Ascending aorta (tissue), 2 donors: ENCODE results near the gene TMEM126B. TPM values are rescaled to one million over a fixed set of nuclear protein-coding genes. Genes with fewer than 3 reads are reported as not detected.
A peak's percentile ranks its signal among the peaks of the same experiment; 100 is the strongest.

ENCODE experiments used
- DNase-seq, 2 donors: peaks; one replicate each; pipeline ENCODE4 v3.0.0-alpha.2; 2019; ENCODE audit warnings: low spot score in 2 of 2
- H3K27ac ChIP-seq, 2 donors: fragments of 200-600 bp; sonication (generic); one replicate each; pipeline ENCODE4 v1.5.1; 2016 to 2017; ENCODE audit warnings: mild to moderate bottlenecking in 1 of 2
- H3K27me3 ChIP-seq: fragments of 200-600 bp; sonication (generic); one replicate; pipeline ENCODE4 v1.5.1; 2017
- H3K36me3 ChIP-seq, 2 donors: fragments of 200-600 bp; sonication (generic); one replicate each; pipeline ENCODE4 v1.5.1; 2016
- H3K4me1 ChIP-seq, 2 donors: fragments of 200-600 bp; sonication (generic); one replicate each; pipeline ENCODE4 v1.5.1; 2016 to 2017; ENCODE audit warnings: mild to moderate bottlenecking in 1 of 2
- H3K4me3 ChIP-seq, 2 donors: fragments of 200-600 bp; sonication (generic); one replicate each; pipeline ENCODE4 v1.5.1; 2016 to 2017; ENCODE audit warnings: mild to moderate bottlenecking in 1 of 2
- H3K9me3 ChIP-seq, 2 donors: fragments of 200-600 bp; sonication (generic); one replicate each; pipeline ENCODE4 v1.5.1; 2016
- intact Hi-C: fragments of 100-400 bp; cut with DNase I; formaldehyde crosslinking; loops from one replicate; pipeline ENCODE4 v1.15.1; 2023
- total RNA-seq: library from RNA; depleted of rRNA; stranded (reverse); fragments of >200 nt; gene quantifications from one replicate; pipeline ENCODE4 v1.1.0, GENCODE V29; 2016
- TF ChIP-seq, protein P1 (sequence below), 3 experiments: fragments of 200-600 bp in 2 of 3; fragments of 450-650 bp in 1 of 3; sonication (generic) in 2 of 3; IDR thresholded peaks; one replicate each; pipeline ENCODE4 v1.5.1; 2016 to 2019; ENCODE audit warnings: antibody characterized with exemption in 3 of 3, mild to moderate bottlenecking in 1 of 3, moderate library complexity in 1 of 3

TMEM126B gene
- 76.4 TPM for total RNA-seq

GRCh38 chr11:85627998-85628770 is at the start of gene TMEM126B:
Gene TMEM126B (plus strand): TSS chr11:85628593. CDS start chr11:85628608, 15 bp downstream.
- peak; percentile 94 to 99 for DNase-seq
- Histone ChIP-seq H3K9me3 (no peaks in the 10 kb centered on the region), H3K36me3 (peaks cover 0 to 6% of the 10 kb centered on the region in 2 donors), H3K4me3 (peak within 1 kb of the TSS; percentile 51 to 88), H3K27me3 (no peaks in the 10 kb centered on the region), H3K4me1 (peaks cover 0 to 6% of the 10 kb centered on the region in 2 donors), H3K27ac (peak within 1 kb of the TSS; percentile 92 to 97)
- TF ChIP-seq, protein P1, sequence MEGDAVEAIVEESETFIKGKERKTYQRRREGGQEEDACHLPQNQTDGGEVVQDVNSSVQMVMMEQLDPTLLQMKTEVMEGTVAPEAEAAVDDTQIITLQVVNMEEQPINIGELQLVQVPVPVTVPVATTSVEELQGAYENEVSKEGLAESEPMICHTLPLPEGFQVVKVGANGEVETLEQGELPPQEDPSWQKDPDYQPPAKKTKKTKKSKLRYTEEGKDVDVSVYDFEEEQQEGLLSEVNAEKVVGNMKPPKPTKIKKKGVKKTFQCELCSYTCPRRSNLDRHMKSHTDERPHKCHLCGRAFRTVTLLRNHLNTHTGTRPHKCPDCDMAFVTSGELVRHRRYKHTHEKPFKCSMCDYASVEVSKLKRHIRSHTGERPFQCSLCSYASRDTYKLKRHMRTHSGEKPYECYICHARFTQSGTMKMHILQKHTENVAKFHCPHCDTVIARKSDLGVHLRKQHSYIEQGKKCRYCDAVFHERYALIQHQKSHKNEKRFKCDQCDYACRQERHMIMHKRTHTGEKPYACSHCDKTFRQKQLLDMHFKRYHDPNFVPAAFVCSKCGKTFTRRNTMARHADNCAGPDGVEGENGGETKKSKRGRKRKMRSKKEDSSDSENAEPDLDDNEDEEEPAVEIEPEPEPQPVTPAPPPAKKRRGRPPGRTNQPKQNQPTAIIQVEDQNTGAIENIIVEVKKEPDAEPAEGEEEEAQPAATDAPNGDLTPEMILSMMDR (IDR thresholded peaks at IDR 0.05), result no peak
- intact Hi-C loops, result loop anchor here (1.0 to 10.0 kb wide), 3 partner anchors 19 to 617 kb away; partner anchors contain the start of genes EED and TMEM126A

DNA sequence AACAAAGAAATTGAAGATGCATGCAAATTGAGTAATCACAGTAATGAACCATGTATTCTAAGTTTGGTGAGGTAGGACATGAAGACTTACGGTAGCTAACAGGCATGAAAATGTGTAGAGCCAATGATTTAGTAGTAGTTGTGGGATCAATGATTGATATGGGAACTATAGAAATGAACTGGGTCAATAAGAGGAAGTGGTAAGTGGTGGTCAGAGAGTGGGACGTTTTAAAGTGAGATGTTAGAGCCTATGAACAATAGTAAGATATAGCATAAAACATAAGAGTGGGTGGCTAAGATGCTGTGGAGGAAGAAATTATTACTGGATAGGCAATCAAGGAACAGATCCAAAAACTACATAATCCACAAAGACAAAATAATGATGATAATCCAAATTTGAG is 46.3 kb upstream of the TMEM126B start:
- intact Hi-C loops, result no loop called here
- no peak overlapping the region for H3K4me3 ChIP-seq
- H3K4me1 ChIP-seq, result no peaks in the 10 kb centered on the region
- H3K27me3 ChIP-seq, result no peaks in the 10 kb centered on the region
- no peak overlapping the region for H3K27ac ChIP-seq
- H3K36me3 ChIP-seq, result no peaks in the 10 kb centered on the region
- peaks cover 0 to 13% of the 10 kb centered on the region in 2 donors for H3K9me3 ChIP-seq
- no peak for DNase-seq
- TF ChIP-seq, protein P1 (IDR thresholded peaks at IDR 0.05), result no peak

DNA sequence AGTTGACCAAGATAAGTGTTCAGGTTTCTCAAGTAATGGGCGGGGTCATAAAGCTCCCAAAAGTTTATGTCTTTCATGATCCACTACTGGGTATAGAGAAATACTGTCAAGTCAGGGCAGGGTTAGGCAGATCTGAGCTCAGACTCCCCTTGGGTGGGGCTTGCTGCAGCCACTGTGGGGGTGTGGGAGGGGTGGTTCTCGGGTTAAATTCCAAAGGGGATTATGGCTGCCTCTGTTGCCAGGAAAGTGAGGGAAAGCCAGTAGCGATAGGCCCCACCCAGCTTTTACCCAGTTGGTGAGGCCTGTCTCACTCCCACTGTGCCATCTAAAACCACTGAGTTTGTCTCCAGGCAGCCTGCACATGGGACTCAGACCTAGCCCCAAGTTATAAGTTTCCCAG is 39.0 kb upstream of the TMEM126B start:
- Histone ChIP-seq H3K4me1 (no peaks in the 10 kb centered on the region), H3K27me3 (no peaks in the 10 kb centered on the region), H3K27ac (no peak overlapping the region), H3K9me3 (no peaks in the 10 kb centered on the region), H3K36me3 (no peaks in the 10 kb centered on the region), H3K4me3 (no peak overlapping the region)
- TF ChIP-seq, protein P1 (IDR thresholded peaks at IDR 0.05), result no peak
- intact Hi-C loops, result no loop called here
- no peak for DNase-seq

- H3K4me1 ChIP-seq, result no peaks in the 10 kb centered on the region
- TF ChIP-seq, protein P1 (IDR thresholded peaks at IDR 0.05), result no peak
- H3K36me3 ChIP-seq, result no peaks in the 10 kb centered on the region
- no peak overlapping the region for H3K4me3 ChIP-seq
- intact Hi-C loops, result no loop called here
- no peaks in the 10 kb centered on the region for H3K9me3 ChIP-seq
- no peak for DNase-seq
- no peak overlapping the region for H3K27ac ChIP-seq
- H3K27me3 ChIP-seq, result no peaks in the 10 kb centered on the region
Observed at GRCh38 chr11:85590848-85591483, 37.4 kb upstream of the TMEM126B start.

DNA sequence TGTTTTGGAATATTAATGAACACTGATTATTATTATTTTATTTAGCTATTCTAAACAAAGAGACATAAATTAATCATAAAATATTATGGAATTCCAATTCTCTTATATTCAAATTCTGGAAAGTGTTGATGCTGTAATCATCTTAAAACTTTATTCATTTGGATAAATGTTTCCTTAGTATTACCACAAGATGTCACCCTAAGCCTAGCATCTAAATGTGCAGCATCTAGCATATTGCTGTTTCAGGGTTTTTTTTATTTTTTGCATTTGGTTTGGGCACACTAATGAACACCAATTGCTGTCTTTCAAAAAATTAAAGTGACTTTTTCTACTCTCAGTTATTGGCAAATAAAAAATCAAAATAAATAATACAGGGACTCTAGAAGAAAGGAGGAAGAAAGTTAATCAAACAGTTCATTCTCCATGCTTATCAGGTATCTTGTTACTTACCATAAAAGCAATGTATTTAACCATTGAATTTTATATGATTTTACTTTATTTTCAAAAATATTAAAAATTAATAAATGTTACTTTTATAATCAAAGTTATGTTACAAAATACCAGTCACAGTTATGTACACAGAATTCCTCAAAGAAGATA is 33.0 kb upstream of the TMEM126B start:
- Histone ChIP-seq H3K4me3 (no peak overlapping the region), H3K9me3 (no peaks in the 10 kb centered on the region), H3K36me3 (no peaks in the 10 kb centered on the region), H3K4me1 (no peaks in the 10 kb centered on the region), H3K27ac (no peak overlapping the region), H3K27me3 (no peaks in the 10 kb centered on the region)
- DNase-seq, result no peak
- TF ChIP-seq, protein P1 (IDR thresholded peaks at IDR 0.05), result peak; percentile 31 to 63 (median 37)
- intact Hi-C loops, result loop anchor here (5.0 kb wide), 1 partner anchor 217 kb away; the partner anchor contains the start of gene SYTL2
